Occipital lobe (tissue), 2 donors: ENCODE data around the gene OR6V1. TPM values are rescaled to one million over a fixed set of nuclear protein-coding genes. Genes with fewer than 3 reads are reported as not detected.

Experiments used
- DNase-seq: peaks from one replicate; lab custom pipeline; 2025; lab: John Stamatoyannopoulos, UW
- total RNA-seq: library from RNA; depleted of rRNA; stranded (reverse); fragments of >200 nt; gene quantifications from one replicate; pipeline ENCODE4 v1.2.3, GENCODE V29; 2014

Gene OR6V1, protein sequence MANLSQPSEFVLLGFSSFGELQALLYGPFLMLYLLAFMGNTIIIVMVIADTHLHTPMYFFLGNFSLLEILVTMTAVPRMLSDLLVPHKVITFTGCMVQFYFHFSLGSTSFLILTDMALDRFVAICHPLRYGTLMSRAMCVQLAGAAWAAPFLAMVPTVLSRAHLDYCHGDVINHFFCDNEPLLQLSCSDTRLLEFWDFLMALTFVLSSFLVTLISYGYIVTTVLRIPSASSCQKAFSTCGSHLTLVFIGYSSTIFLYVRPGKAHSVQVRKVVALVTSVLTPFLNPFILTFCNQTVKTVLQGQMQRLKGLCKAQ
- not detected for total RNA-seq

- no peak for DNase-seq
Observed at GRCh38 chr7:143052041-143052440, at the start of gene OR6V1. Gene OR6V1 (plus strand): TSS chr7:143052341. CDS start chr7:143052341, 0 bp downstream.

GRCh38 chr7:143002898-143003297, 49.2 kb upstream of the OR6V1 start:
- no peak for DNase-seq

GRCh38 chr7:143003393-143004051, 48.6 kb upstream of the OR6V1 start:
- no peak for DNase-seq

DNA sequence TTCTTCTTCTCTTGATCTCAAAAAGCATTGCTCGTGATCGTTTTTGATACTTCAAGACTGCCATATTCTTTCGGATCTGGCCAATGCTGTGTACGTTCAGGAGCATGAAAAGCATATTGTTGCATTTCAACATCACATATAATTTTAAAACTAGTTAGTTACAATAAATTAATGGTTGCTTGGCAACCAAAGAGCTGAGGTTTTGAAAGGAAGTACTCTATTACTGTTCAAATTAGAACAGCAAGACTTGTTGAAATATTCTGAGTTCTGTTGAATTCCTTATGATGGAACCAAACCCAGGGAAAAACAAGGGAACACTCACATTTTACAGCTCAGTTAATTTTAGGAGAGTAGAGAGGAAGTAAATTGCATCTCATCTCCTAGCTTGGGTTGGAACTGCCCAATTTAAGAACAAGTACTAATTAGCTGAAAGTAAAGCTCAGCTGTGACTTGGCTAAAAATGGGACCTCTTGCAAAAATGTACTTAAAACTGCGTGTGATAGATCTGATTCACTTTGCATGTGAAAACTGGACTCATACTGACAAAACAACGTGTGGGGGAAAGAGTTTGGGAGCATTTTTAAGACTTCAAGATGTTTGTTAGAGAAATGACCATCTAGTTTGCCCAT, 46.4 kb upstream of the OR6V1 start:
- no peak for DNase-seq

GRCh38 chr7:143008007-143008901, 43.9 kb upstream of the OR6V1 start:
- peak; percentile 40 for DNase-seq

- no peak for DNase-seq
Observed at GRCh38 chr7:143012001-143012400, 40.1 kb upstream of the OR6V1 start.

DNA sequence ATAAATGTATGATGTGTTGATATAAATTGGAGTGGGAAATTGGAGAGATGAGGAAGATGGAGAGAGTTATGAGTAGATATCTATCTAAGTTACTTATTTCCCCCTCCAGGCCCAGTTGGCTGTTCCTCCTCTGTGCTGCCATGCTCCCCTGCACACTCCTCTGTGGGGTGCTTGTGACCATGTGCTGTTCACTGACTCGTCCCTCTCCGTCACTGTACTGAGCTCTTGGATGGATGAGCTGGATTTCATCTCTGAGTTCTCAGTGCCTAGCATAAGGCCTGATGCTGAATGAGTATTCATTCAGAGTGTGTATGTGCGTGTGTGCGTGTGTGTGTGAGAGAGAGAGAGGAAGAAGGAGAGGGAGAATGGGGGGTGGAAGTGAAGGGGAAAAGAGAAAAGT, 39.7 kb upstream of the OR6V1 start:
- DNase-seq = no peak

- DNase-seq = no peak
Observed at GRCh38 chr7:143013473-143013872, 38.7 kb upstream of the OR6V1 start.

DNA sequence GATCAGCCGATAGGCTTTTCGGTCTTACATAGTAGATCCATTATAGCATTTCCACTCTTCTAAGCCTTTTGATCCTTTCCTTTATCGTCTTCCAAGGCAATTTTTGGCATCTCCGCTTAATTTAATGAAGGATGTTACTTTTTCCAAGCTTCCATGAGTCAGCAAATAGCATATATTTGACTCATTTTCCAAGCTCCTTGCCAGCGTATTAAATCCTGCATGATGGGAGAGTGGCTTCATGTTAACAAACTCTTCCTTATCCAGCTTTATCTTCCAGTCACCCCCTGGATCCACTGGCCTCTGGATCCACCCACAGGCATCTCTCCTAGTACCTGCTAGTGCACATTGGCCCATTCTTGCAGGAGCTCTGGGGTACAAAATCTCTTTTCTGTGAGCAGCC, 38.2 kb upstream of the OR6V1 start:
- no peak for DNase-seq

- DNase-seq = no peak
Observed at GRCh38 chr7:143015084-143015483, 37.1 kb upstream of the OR6V1 start.

GRCh38 chr7:143015926-143016490, 36.1 kb upstream of the OR6V1 start:
- DNase-seq = no peak

- DNase-seq = no peak
Observed at GRCh38 chr7:143016996-143017395, 35.1 kb upstream of the OR6V1 start.

DNA sequence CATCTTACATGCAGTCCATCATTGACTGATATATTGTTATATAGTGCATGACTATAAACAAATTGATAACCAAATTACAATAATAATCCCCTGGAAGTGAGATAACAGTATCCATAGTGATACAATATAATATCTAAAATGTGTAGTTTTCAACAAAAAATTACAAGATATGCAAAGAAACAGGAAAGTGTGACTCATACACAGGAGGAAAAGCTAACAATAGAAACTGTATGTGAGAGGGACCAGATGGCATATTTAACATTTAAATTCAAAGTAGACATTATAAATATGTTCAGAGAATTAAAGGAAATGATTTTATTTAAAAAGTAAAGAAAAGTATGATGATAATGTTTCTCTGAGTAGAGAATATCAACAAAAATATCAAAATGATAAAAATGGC, 33.2 kb upstream of the OR6V1 start:
- DNase-seq = no peak

- no peak for DNase-seq
Observed at GRCh38 chr7:143023047-143023446, 29.1 kb upstream of the OR6V1 start.

- DNase-seq = no peak
Observed at GRCh38 chr7:143025371-143025770, 26.8 kb upstream of the OR6V1 start.

DNA sequence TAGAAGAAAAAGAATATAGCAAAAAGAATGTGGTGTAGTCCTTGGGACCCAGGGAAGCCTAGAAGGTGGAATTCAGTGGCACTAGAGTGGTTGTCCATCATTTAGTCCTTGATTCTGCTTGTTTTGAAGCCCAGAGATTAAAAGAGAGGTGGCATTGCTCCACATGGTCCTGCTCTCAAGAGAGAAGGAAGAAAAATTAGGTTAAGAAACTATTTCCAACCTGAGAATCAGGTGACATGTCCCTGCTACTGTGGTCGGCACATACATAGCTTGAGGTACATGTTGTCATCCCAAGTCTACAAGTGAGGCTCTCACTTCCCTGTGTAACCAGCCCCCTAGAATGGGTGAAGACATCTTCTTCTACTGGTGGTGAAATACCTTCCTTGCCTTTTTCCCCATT, 25.1 kb upstream of the OR6V1 start, which contains the start of gene OR9A2:
OR9A2 (minus strand) TSS at position 101 of the 400 bp plus-strand sequence; CDS start at position 101, 0 bp downstream.
- DNase-seq = no peak

DNA sequence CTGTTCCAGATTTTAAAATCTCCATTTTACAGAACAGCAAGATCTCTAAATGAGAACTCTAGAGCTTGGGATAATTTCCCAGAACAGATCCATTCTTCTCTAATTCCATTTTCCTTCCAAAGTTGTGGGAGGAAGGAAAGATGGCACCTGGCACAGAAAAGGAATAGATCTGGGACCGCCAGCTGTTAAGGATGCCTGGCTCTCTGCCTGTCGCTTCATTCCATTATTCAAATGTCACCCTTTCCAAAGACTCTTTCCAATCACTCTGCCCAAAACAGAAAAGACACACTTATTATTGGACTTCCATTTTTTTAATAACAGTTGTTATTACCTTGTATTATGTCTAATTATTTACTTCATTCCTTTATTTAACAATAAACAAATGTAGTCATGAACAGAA, 24.5 kb upstream of the OR6V1 start:
- no peak for DNase-seq

DNA sequence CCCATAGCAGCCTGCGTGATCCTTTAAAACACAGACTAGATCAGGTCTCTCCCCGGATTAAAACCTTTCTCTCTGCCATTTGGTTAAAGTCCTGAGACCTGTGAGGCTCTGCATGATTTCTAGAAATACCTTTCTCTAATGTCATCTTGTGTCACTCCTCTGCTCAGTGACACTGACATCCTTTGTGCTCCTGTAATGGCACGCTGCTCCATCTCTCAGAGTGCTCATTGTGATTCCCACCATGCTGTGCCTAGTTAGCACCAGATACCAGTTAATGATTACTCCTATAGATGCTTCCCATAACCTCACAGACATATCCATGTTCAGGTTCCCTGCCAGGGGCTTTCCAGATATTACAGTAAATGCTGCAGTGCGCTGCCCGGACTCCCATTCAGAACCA, 13.5 kb upstream of the OR6V1 start:
- DNase-seq = no peak

DNA sequence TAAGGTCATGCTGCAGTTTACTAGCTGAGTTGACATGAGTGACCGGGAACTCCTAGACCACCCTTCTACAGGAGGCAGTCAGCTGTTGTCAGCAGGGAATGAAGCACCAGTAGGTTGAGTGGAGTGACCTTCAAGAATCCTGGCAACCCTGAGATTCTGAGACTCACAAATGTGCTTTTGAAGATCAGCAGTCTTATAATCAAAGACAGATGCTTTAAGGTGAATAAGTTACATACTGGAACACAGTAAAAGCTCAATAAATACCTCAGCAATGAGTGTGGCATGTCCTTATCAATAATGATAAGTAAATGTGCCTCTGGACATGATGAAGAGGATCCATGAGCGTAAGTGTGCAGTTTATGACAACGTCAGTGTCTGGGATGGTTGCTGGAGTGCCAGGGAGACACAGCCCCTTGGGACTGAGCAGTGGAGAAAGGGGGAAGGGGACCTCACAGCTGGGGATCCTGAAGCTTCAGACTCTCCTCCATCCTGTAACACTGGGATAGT, 11.9 kb upstream of the OR6V1 start:
- no peak for DNase-seq

DNA sequence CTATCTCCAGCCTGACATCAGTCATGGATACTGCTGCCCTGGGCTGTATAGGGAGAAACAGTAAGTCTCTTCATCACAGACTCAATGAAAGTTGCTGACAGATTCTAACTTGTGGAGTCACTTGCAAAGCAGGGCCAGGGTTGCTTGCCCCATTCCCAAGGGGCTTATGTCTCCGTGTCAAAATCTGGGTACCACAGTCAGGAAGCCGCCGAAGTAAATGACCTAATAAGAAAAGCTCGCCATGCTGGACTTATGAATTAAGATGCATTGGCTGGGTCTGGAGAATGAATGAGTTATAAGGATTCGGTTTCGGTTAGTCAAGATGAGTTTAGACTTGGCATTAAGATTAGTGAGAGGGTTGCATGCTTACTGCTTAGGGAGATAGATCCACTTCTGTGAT, 10.8 kb upstream of the OR6V1 start:
- no peak for DNase-seq

- DNase-seq = no peak
Observed at GRCh38 chr7:143042159-143042789, 9.9 kb upstream of the OR6V1 start.
